22Rv1 (cell line): ENCODE measurements around the gene ZNF862.

Source experiments
- ZFX ChIP-seq: fragments of 450-650 bp; IDR thresholded peaks from 2 replicates; pipeline ENCODE4 v1.6.1; 2017; ENCODE audit warnings: antibody characterized with exemption, borderline replicate concordance
- TF ChIP-seq, protein P1 (sequence below): fragments of 450-650 bp; IDR thresholded peaks from 2 replicates; pipeline ENCODE4 v1.5.1; 2017; ENCODE audit warnings: mild to moderate bottlenecking

GRCh38 chr7:149802966-149803365 is 35.2 kb upstream of the ZNF862 start:
- TF ChIP-seq, protein P1, sequence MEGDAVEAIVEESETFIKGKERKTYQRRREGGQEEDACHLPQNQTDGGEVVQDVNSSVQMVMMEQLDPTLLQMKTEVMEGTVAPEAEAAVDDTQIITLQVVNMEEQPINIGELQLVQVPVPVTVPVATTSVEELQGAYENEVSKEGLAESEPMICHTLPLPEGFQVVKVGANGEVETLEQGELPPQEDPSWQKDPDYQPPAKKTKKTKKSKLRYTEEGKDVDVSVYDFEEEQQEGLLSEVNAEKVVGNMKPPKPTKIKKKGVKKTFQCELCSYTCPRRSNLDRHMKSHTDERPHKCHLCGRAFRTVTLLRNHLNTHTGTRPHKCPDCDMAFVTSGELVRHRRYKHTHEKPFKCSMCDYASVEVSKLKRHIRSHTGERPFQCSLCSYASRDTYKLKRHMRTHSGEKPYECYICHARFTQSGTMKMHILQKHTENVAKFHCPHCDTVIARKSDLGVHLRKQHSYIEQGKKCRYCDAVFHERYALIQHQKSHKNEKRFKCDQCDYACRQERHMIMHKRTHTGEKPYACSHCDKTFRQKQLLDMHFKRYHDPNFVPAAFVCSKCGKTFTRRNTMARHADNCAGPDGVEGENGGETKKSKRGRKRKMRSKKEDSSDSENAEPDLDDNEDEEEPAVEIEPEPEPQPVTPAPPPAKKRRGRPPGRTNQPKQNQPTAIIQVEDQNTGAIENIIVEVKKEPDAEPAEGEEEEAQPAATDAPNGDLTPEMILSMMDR: no peak
- no peak for TF ChIP-seq ZFX
